Osteoblast (primary cell): ENCODE data around the gene FGFRL1. TPM values are rescaled to one million over a fixed set of nuclear protein-coding genes. Genes with fewer than 3 reads are reported as not detected.
A peak's percentile ranks its signal among the peaks of the same experiment; 100 is the strongest.
"Not testable (repeated sequence)": the region's sequence is repeated elsewhere in the genome, so short reads cannot be mapped to it uniquely, and the experiment has no call there.

ENCODE experiments used
- DNase-seq: peaks from one replicate; pipeline ENCODE4 v3.0.0; 2011; ENCODE audit warnings: low spot score, mixed read lengths; ENCODE audit not compliant: insufficient read length; ENCODE audit errors: missing footprints
- H2AFZ ChIP-seq: 2 replicates; pipeline ENCODE4 v1.6.0; 2011; ENCODE audit warnings: mild to moderate bottlenecking, low read length
- H3K27ac ChIP-seq: 2 replicates; pipeline ENCODE4 v1.5.1; 2011; ENCODE audit warnings: mild to moderate bottlenecking, low read depth, low read length, moderate library complexity
- H3K27me3 ChIP-seq: 2 replicates; pipeline ENCODE4 v1.6.0; 2012; ENCODE audit warnings: mild to moderate bottlenecking, control low read depth, inconsistent platforms, low read length, moderate library complexity; ENCODE audit not compliant: insufficient read depth
- H3K36me3 ChIP-seq: 2 replicates; pipeline ENCODE4 v1.5.1; 2011; ENCODE audit warnings: mild to moderate bottlenecking, low read length, control low read depth, moderate library complexity; ENCODE audit not compliant: insufficient read depth
- H3K4me1 ChIP-seq: 2 replicates; pipeline ENCODE4 v1.5.1; 2011; ENCODE audit warnings: mild to moderate bottlenecking, low read length, control low read depth, moderate library complexity; ENCODE audit not compliant: insufficient read depth
- H3K4me2 ChIP-seq: 2 replicates; pipeline ENCODE4 v1.6.0; 2011; ENCODE audit warnings: mild to moderate bottlenecking, low read length; ENCODE audit not compliant: insufficient read depth
- H3K4me3 ChIP-seq: fragments of 200-600 bp; sonication (generic); 3 replicates; pipeline ENCODE4 v1.5.1; 2012; ENCODE audit warnings: mild to moderate bottlenecking, low read length, inconsistent platforms; ENCODE audit not compliant: insufficient read depth
- H3K79me2 ChIP-seq: 2 replicates; pipeline ENCODE4 v1.6.0; 2012; ENCODE audit warnings: mild to moderate bottlenecking, low read length, control low read depth, inconsistent platforms; ENCODE audit not compliant: insufficient read depth
- H3K9me3 ChIP-seq: 2 replicates; pipeline ENCODE4 v1.5.1; 2011; ENCODE audit warnings: low read depth, low read length, control low read depth
- H4K20me1 ChIP-seq: 2 replicates; pipeline ENCODE4 v1.6.0; 2012; ENCODE audit warnings: mild to moderate bottlenecking, low read length, control low read depth; ENCODE audit not compliant: insufficient read depth
- total RNA-seq: library from RNA; depleted of rRNA; stranded (reverse); fragments of >200 nt; gene quantifications from 2 replicates; pipeline ENCODE4 v1.2.3, GENCODE V29; 2012
- TF ChIP-seq, protein P1 (sequence below): IDR thresholded peaks from 2 replicates; pipeline ENCODE4 v1.5.1; 2011; ENCODE audit warnings: mild to moderate bottlenecking, low read depth, low read length, moderate library complexity; ENCODE audit errors: extremely low read depth

The FGFRL1 gene
- total RNA-seq, 1 donor, result 30.8 TPM

DNA sequence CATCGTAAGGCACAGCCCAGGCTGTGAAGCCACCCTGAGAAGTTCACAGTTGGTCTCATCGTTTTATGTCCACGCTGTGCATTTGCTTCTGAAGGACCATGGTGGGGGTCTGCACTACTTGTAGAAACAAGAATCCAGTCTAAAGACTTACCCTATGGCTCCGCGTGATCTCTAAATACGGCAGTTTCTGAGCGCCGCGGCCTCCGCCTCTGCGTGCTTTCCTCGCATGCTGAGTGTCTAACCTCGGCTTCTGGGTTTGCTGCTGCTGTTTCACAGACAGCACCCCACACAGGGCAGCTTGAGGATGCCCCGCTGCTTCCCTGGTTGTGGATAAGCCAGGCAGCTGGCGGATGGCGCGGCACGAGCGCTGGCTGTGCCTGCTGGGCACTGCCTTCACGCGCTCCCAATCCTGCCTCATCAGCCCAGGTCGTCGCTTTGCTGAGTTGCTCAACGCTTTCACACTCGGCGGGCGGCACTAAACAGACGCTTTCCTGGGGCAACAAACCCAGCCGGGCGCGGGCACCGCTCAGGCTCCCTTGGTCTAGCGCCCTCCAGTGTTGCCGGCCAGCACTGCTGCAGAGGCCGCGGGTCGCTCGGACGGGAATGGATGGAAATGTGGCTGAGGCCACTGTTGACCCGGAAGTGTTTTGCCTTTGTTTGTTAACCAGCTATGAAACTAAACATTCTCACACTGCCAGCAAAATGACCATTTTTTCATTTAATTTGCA, 39.2 kb downstream of the FGFRL1 start:
- H3K4me1 ChIP-seq, result peaks cover 31% of the 10 kb centered on the region
- no peaks in the 10 kb centered on the region for H3K79me2 ChIP-seq
- TF ChIP-seq, protein P1, sequence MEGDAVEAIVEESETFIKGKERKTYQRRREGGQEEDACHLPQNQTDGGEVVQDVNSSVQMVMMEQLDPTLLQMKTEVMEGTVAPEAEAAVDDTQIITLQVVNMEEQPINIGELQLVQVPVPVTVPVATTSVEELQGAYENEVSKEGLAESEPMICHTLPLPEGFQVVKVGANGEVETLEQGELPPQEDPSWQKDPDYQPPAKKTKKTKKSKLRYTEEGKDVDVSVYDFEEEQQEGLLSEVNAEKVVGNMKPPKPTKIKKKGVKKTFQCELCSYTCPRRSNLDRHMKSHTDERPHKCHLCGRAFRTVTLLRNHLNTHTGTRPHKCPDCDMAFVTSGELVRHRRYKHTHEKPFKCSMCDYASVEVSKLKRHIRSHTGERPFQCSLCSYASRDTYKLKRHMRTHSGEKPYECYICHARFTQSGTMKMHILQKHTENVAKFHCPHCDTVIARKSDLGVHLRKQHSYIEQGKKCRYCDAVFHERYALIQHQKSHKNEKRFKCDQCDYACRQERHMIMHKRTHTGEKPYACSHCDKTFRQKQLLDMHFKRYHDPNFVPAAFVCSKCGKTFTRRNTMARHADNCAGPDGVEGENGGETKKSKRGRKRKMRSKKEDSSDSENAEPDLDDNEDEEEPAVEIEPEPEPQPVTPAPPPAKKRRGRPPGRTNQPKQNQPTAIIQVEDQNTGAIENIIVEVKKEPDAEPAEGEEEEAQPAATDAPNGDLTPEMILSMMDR, result peak; percentile 21
- H4K20me1 ChIP-seq, result no peaks in the 10 kb centered on the region
- H3K4me3 ChIP-seq, result no peak overlapping the region
- DNase-seq, result no peak
- no peak overlapping the region for H2AFZ ChIP-seq
- H3K27ac ChIP-seq, result no peak overlapping the region
- peaks cover 22% of the 10 kb centered on the region for H3K27me3 ChIP-seq
- no peaks in the 10 kb centered on the region for H3K36me3 ChIP-seq
- no peaks in the 10 kb centered on the region for H3K9me3 ChIP-seq
- H3K4me2 ChIP-seq, result no peak overlapping the region

DNA sequence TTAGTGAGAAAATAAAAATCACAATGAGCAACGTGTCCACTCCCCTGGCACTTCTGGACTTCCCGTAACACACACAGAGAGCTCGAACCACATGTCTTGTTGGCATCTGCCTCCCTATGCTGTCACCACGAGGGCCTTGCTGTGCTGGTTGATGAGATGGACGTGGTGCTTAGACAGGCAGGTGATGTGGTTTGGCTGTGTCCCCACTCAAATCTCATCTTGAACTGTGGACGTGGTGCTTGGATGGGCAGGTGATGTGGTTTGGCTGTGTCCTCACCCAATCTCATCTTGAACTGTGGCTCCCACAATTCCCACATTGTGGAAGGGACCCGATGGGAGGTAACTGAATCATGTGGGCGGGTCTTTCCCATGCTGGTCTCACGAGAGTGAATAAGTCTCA, 40.0 kb downstream of the FGFRL1 start:
- H3K9me3 ChIP-seq, result no peaks in the 10 kb centered on the region
- H3K36me3 ChIP-seq, result no peaks in the 10 kb centered on the region
- H3K79me2 ChIP-seq, result no peaks in the 10 kb centered on the region
- H3K27me3 ChIP-seq, result peaks cover 26% of the 10 kb centered on the region
- no peak overlapping the region for H2AFZ ChIP-seq
- H4K20me1 ChIP-seq, result no peaks in the 10 kb centered on the region
- no peak overlapping the region for H3K4me3 ChIP-seq
- no peak overlapping the region for H3K27ac ChIP-seq
- no peak overlapping the region for H3K4me2 ChIP-seq
- TF ChIP-seq, protein P1, result no peak
- DNase-seq, result peak; percentile 46
- peaks cover 31% of the 10 kb centered on the region for H3K4me1 ChIP-seq

DNA sequence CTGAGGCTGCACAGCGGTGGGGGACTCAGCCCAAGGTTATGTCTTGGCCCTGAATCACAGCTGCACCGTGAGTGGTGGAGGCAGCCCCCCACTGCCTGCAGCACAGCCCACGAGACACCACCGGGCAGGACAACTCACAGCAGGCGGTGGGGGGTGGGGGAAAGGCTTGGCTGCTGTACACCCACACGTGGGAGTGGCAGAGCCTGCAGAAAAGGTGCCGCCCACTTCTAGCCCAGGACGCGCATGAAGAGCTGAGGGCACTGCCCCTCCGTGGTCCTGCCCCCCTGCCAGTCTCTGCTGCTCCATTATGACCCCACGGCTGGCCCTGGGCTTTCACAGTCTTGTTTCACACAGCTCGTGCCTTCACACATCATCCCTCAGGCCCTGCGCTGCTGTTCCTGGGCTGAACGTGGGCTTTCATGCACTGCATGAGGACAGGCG, 40.8 kb downstream of the FGFRL1 start:
- no peak overlapping the region for H2AFZ ChIP-seq
- peaks cover 25% of the 10 kb centered on the region for H3K4me1 ChIP-seq
- peak; percentile 67 for DNase-seq
- TF ChIP-seq, protein P1, result no peak
- no peak overlapping the region for H3K27ac ChIP-seq
- H3K79me2 ChIP-seq, result no peaks in the 10 kb centered on the region
- no peaks in the 10 kb centered on the region for H3K9me3 ChIP-seq
- H3K36me3 ChIP-seq, result no peaks in the 10 kb centered on the region
- H3K4me3 ChIP-seq, result no peak overlapping the region
- H3K27me3 ChIP-seq, result peaks cover 28% of the 10 kb centered on the region
- H4K20me1 ChIP-seq, result no peaks in the 10 kb centered on the region
- no peak overlapping the region for H3K4me2 ChIP-seq

DNA sequence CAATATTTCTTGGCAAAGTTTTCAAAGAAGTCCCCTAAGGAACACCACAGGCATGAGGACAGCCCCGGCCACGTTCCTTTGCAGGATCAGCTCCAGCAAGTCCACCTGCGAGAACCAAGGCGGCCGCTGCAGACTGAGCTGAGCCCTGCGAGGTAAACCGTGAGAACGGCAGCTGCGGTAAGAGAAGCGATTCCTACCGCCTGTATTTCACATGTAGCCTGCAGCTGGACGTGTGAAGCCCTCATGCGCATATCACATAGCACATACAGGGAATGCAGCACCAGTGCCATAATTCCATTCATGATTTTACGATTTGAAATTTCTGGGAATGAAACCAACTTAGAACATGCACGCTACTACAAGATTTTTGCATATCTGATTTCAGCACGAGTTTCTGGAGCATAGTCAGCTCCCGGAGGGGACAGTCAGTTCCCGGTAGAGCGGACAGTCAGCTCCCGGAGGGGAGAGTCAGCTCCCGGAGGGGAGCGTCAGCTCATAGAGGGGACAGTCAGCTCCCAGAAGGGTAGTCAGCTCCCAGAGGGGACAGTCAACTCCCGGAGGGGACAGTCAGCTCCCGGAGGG, 41.7 kb downstream of the FGFRL1 start:
- DNase-seq, result peak; percentile 95
- Histone ChIP-seq H2AFZ (no peak overlapping the region), H3K4me3 (peak overlapping the region; percentile 31), H3K9me3 (no peaks in the 10 kb centered on the region), H3K4me2 (peak overlapping the region; percentile 8), H3K79me2 (no peaks in the 10 kb centered on the region), H3K27ac (no peak overlapping the region), H3K36me3 (no peaks in the 10 kb centered on the region), H4K20me1 (no peaks in the 10 kb centered on the region), H3K27me3 (peaks cover 34% of the 10 kb centered on the region), H3K4me1 (peaks cover 17% of the 10 kb centered on the region)
- TF ChIP-seq, protein P1, result no peak

DNA sequence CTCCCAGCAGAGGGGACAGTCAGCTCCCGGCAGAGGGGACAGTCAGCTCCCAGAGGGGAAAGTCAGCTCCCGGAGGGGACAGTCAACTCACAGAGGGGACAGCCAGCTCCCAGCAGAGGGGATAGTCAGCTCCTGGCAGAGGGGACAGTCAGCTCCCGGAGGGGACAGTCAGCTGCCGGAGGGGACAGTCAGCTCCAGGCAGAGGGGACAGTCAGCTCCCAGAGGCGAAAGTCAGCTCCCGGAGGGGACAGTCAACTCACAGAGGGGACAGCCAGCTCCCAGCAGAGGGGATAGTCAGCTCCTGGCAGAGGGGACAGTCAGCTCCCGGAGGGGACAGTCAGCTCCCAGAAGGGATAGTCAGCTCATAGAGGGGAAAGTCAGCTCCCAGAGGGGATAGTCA, 42.5 kb downstream of the FGFRL1 start:
- not testable (repeated sequence) for H3K79me2 ChIP-seq, H3K36me3 ChIP-seq, DNase-seq, H2AFZ ChIP-seq, H3K4me3 ChIP-seq, H3K4me2 ChIP-seq, H3K9me3 ChIP-seq, H4K20me1 ChIP-seq, H3K27ac ChIP-seq
- H3K27me3 ChIP-seq, result peaks cover 41% of the 10 kb centered on the region
- peaks cover 17% of the 10 kb centered on the region for H3K4me1 ChIP-seq
